Keratinocyte (primary cell): ENCODE results near the gene SNX24. TPM values are rescaled to one million over a fixed set of nuclear protein-coding genes. Genes with fewer than 3 reads are reported as not detected.

ENCODE experiments used
- DNase-seq: peaks from one replicate; pipeline ENCODE4 v3.0.0-alpha.2; 2011; ENCODE audit warnings: low read depth, missing footprints, low spot score
- FAIRE-seq: peaks from 2 replicates; lab custom pipeline; 2011; peaks lifted over from hg19 to GRCh38; lab: Jason Lieb, UNC
- H2AFZ ChIP-seq: 2 replicates; pipeline ENCODE4 v1.6.0; 2012; ENCODE audit warnings: low read length, control low read depth, inconsistent platforms; ENCODE audit not compliant: control insufficient read depth
- H3K27ac ChIP-seq: 2 replicates; pipeline ENCODE4 v1.5.1; 2011; ENCODE audit warnings: low read length; ENCODE audit not compliant: control insufficient read depth, insufficient read depth
- H3K27me3 ChIP-seq: 3 replicates; pipeline ENCODE4 v1.6.0; 2011; ENCODE audit warnings: low read length; ENCODE audit not compliant: control insufficient read depth, insufficient read depth; ENCODE audit errors: extremely low read depth
- H3K36me3 ChIP-seq, 2 experiments: 2 replicates in 1 of 2; 3 replicates in 1 of 2; pipeline ENCODE4 v1.5.1; 2011; ENCODE audit warnings: low read length in 2 of 2, mild to moderate bottlenecking in 1 of 2; ENCODE audit not compliant: control insufficient read depth in 2 of 2, insufficient read depth in 2 of 2; ENCODE audit errors: extremely low read depth in 1 of 2
- H3K4me1 ChIP-seq: 3 replicates; pipeline ENCODE4 v1.5.1; 2011; ENCODE audit warnings: low read length; ENCODE audit not compliant: control insufficient read depth, insufficient read depth; ENCODE audit errors: extremely low read depth
- H3K4me2 ChIP-seq: 3 replicates; pipeline ENCODE4 v1.6.0; 2011; ENCODE audit warnings: low read depth, low read length; ENCODE audit not compliant: control insufficient read depth, insufficient read depth; ENCODE audit errors: extremely low read depth
- H3K4me3 ChIP-seq, 3 experiments: fragments of 200-600 bp in 1 of 3; sonication (generic) in 1 of 3; 2 replicates in 2 of 3; 3 replicates in 1 of 3; pipeline ENCODE4 v1.5.1; 2011 to 2016; ENCODE audit warnings: low read length in 3 of 3, mild to moderate bottlenecking in 3 of 3, control low read depth in 2 of 3, inconsistent platforms in 1 of 3, low read depth in 1 of 3, mixed read lengths in 1 of 3, mixed run types in 1 of 3, moderate library complexity in 1 of 3; ENCODE audit not compliant: control insufficient read depth in 2 of 3, insufficient read depth in 2 of 3; ENCODE audit errors: extremely low read depth in 1 of 3
- H3K79me2 ChIP-seq: 2 replicates; pipeline ENCODE4 v1.6.0; 2012; ENCODE audit warnings: low read length; ENCODE audit not compliant: control insufficient read depth, insufficient read depth
- H3K9ac ChIP-seq: 3 replicates; pipeline ENCODE4 v1.6.0; 2011; ENCODE audit warnings: low read length; ENCODE audit not compliant: control insufficient read depth, insufficient read depth; ENCODE audit errors: extremely low read depth
- H3K9me1 ChIP-seq: 3 replicates; pipeline ENCODE4 v1.6.0; 2011; ENCODE audit warnings: low read length; ENCODE audit not compliant: control insufficient read depth, insufficient read depth; ENCODE audit errors: extremely low read depth
- H3K9me3 ChIP-seq: 2 replicates; pipeline ENCODE4 v1.5.1; 2012; ENCODE audit warnings: low read depth, low read length; ENCODE audit not compliant: control insufficient read depth
- H4K20me1 ChIP-seq: 3 replicates; pipeline ENCODE4 v1.6.0; 2011; ENCODE audit warnings: low read length; ENCODE audit not compliant: control insufficient read depth, insufficient read depth; ENCODE audit errors: extremely low read depth
- CTCF ChIP-seq, 3 experiments: IDR thresholded peaks in 1 of 3; conservative IDR thresholded peaks in 1 of 3; optimal IDR thresholded peaks in 1 of 3; 2 replicates in 2 of 3; 3 replicates in 1 of 3; pipeline versions ENCODE3 to v1.5.1; 2011; ENCODE audit warnings: low read length in 3 of 3, mild to moderate bottlenecking in 3 of 3, moderate library complexity in 2 of 3, control low read depth in 1 of 3, inconsistent platforms in 1 of 3; ENCODE audit not compliant: insufficient read depth in 2 of 3; ENCODE audit errors: extremely low read depth in 1 of 3
- EZH2 ChIP-seq: IDR thresholded peaks from one replicate; pipeline ENCODE4 v1.6.1; 2012; ENCODE audit warnings: inconsistent platforms, mild to moderate bottlenecking, low read length, moderate library complexity
- dilution Hi-C: fragments of 300-500 bp; cut with MboI; formaldehyde crosslinking; loops from one replicate; pipeline ENCODE4 v1.7.0; 2020; ENCODE audit warnings: low sequenced_read_pairs; ENCODE audit not compliant: extremely low pct_ligation_motif_present
- polyA plus RNA-seq, 5 experiments: library from polyadenylated mRNA; depleted of rRNA in 3 of 5; stranded (reverse) in 3 of 5; stranded (forward) in 1 of 5; unstranded in 1 of 5; fragments of >200 nt; gene quantifications; 1 replicate in 1 of 5; 2 replicates in 3 of 5; 3 replicates in 1 of 5; pipeline versions ENCODE4 v1.2.1 to v1.2.3, GENCODE V29; 2011 to 2012; ENCODE audit warnings: missing spikeins in 2 of 5, low read depth in 1 of 5, low replicate concordance in 1 of 5

Gene SNX24
- polyA plus RNA-seq, 1 donor (not counting 4 experiments of a cell fraction or from before 2014, with no cell fraction given), result 15.0 TPM

- Histone ChIP-seq H3K9me1 (no peaks in the 10 kb centered on the region), H3K4me1 (peaks cover 7% of the 10 kb centered on the region), H3K36me3 (no peaks in the 10 kb centered on the region), H3K27ac (no peak overlapping the region), H3K9me3 (no peaks in the 10 kb centered on the region), H4K20me1 (no peaks in the 10 kb centered on the region), H3K4me3 (no peak overlapping the region), H3K4me2 (no peak overlapping the region), H3K27me3 (no peaks in the 10 kb centered on the region), H2AFZ (no peak overlapping the region), H3K9ac (no peak overlapping the region), H3K79me2 (no peaks in the 10 kb centered on the region)
- no peak for DNase-seq
- no peak for FAIRE-seq
- TF ChIP-seq CTCF (optimal IDR thresholded peaks at IDR 0.05 in 1 of 3, IDR thresholded peaks at IDR 0.05 in 1 of 3, conservative IDR thresholded peaks at IDR 0.05 in 1 of 3; ENCODE audit: extremely low read depth in 1 of 3, insufficient read depth in 2 of 3, low read length in 3 of 3) (no peak), EZH2 (no peak)
- dilution Hi-C loops, result no loop called here
These were observed 5.7 kb upstream of the SNX24 start for GRCh38 chr5:122839731-122840130.

DNA sequence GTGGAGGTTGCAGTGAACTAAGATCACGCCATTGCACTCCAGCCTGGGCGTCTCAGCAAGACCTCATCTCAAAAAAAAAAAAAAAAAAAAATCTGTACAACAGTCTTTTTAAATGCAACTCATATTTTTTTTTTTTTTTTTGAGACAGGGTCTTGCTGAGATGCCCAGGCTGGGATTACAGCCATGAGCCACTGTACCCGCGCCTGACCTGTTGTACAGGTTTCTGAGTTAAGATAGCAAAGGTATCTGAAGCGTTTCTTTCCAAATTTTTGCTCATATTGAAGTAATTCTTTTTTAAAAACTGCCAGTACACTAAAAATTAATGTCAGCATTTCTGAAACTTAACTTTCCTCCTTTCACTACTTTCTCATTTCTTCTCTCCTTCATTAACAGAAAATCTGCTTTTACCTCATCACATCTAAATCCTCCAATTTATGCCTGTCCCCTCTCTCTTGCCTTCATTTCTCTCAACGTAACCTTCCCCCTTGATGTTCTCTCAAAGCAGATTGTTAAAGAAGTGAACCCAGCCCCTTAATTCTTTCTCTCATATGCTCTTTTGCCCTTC lies 3.3 kb upstream of the SNX24 start:
- Histone ChIP-seq H3K4me1 (peaks cover 14% of the 10 kb centered on the region), H3K4me2 (no peak overlapping the region), H3K9me1 (no peaks in the 10 kb centered on the region), H3K79me2 (peaks cover 8% of the 10 kb centered on the region), H3K4me3 (no peak overlapping the region), H3K36me3 (no peaks in the 10 kb centered on the region), H2AFZ (no peak overlapping the region), H3K27ac (no peak overlapping the region), H3K27me3 (no peaks in the 10 kb centered on the region), H4K20me1 (no peaks in the 10 kb centered on the region), H3K9me3 (no peaks in the 10 kb centered on the region), H3K9ac (no peak overlapping the region)
- dilution Hi-C loops, result no loop called here
- TF ChIP-seq EZH2, result no peak
- no peak for FAIRE-seq
- DNase-seq, result no peak
